Activated naive CD8-positive, alpha-beta T cell treated with anti-CD3 and anti-CD28 coated beads for 36 hours (primary cell): ENCODE measurements around the gene SLC7A9. TPM values are rescaled to one million over a fixed set of nuclear protein-coding genes. Genes with fewer than 3 reads are reported as not detected.
"Not testable (repeated sequence)": the region's sequence is repeated elsewhere in the genome, so short reads cannot be mapped to it uniquely, and the experiment has no call there.

Source experiments
- DNase-seq: peaks from one replicate; pipeline ENCODE4 v3.0.0; 2021
- H3K27ac Mint-ChIP-seq: one replicate; pipeline ENCODE4 v1.8.0; 2022; ENCODE audit warnings: mild to moderate bottlenecking, moderate library complexity, mixed read lengths
- H3K27me3 Mint-ChIP-seq: one replicate; pipeline ENCODE4 v1.8.0; 2022; ENCODE audit warnings: mild to moderate bottlenecking, mixed read lengths
- H3K36me3 Mint-ChIP-seq: one replicate; pipeline ENCODE4 v1.8.0; 2021; ENCODE audit warnings: mild to moderate bottlenecking, mixed read lengths
- H3K4me1 Mint-ChIP-seq: one replicate; pipeline ENCODE4 v1.8.0; 2021; ENCODE audit warnings: mixed read lengths
- H3K4me3 Mint-ChIP-seq: one replicate; pipeline ENCODE4 v1.8.0; 2022; ENCODE audit warnings: mild to moderate bottlenecking, moderate library complexity, mixed read lengths
- H3K9me3 Mint-ChIP-seq: one replicate; pipeline ENCODE4 v1.8.0; 2022; ENCODE audit warnings: mixed read lengths
- total RNA-seq, 2 experiments: library from RNA; stranded (reverse); gene quantifications; one replicate each; pipeline ENCODE4 v1.2.3, GENCODE V29; 2021

The SLC7A9 gene
- total RNA-seq, 2 experiments from 2014 or later, result not detected

DNA sequence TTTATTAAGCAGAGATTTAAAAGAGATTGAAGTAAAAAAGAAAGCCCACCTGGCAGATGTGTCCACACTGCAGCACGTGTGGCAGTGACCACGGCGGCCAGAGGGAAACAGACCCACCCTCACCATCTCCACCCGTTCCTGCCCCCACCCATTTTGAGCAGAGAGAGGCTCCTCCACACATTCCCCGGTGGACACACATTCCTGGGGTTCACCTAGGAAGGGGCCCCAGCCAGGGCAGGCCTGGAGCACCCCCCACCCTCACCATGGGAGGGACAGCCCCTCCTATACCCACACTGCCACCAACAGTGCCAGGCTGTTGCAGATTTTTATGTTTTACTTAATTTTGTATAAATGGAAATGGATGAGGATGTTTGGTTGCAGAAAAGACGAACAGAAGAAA, 54.9 kb downstream of the SLC7A9 start:
- Mint-ChIP-seq H3K27ac (no peak overlapping the region), H3K27me3 (peaks cover 1% of the 10 kb centered on the region), H3K4me3 (no peak overlapping the region), H3K36me3 (no peaks in the 10 kb centered on the region), H3K4me1 (peaks cover 15% of the 10 kb centered on the region), H3K9me3 (no peaks in the 10 kb centered on the region)
- DNase-seq, result no peak

DNA sequence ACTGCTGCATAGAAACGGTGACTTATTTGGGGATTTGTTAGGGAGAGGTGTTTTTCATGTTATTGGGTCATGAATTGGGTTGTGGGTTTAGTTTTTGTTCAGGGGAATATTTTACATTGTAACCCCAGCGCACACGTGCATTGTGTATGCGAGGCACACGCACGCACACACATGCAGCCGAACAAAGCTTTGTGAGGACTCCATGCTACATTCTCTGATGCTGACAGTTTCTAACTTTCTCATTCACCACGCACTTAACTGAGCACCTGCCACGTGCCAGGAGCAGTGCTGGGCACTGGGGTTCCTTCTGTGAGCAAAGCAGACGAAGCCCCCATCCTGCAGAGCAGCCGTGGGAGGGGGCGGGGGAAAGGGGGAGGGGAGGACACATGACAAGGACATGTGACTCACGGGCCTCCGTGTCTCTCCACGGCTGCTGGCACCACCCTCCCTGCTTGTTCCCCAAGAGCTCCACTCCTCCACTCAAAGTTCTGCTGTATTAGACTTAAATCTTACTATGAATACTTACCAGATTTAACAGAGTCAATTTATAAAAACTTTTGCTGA, 55.6 kb downstream of the SLC7A9 start:
- DNase-seq, result no peak
- Mint-ChIP-seq H3K4me1 (peaks cover 18% of the 10 kb centered on the region), H3K4me3 (no peak overlapping the region), H3K9me3 (no peaks in the 10 kb centered on the region), H3K36me3 (no peaks in the 10 kb centered on the region), H3K27ac (no peak overlapping the region), H3K27me3 (no peaks in the 10 kb centered on the region)

- Mint-ChIP-seq H3K27me3 (no peaks in the 10 kb centered on the region), H3K36me3 (no peaks in the 10 kb centered on the region), H3K27ac (no peak overlapping the region), H3K4me3 (no peak overlapping the region), H3K4me1 (peaks cover 16% of the 10 kb centered on the region), H3K9me3 (no peaks in the 10 kb centered on the region)
- no peak for DNase-seq
Measured at GRCh38 chr19:32812571-32812970, 57.0 kb downstream of the SLC7A9 start.

GRCh38 chr19:32812036-32812435, 57.5 kb downstream of the SLC7A9 start:
- no peaks in the 10 kb centered on the region for H3K27me3 Mint-ChIP-seq
- no peak overlapping the region for H3K27ac Mint-ChIP-seq
- no peaks in the 10 kb centered on the region for H3K36me3 Mint-ChIP-seq
- H3K4me1 Mint-ChIP-seq, result peaks cover 16% of the 10 kb centered on the region
- H3K9me3 Mint-ChIP-seq, result no peaks in the 10 kb centered on the region
- no peak overlapping the region for H3K4me3 Mint-ChIP-seq
- DNase-seq, result no peak

DNA sequence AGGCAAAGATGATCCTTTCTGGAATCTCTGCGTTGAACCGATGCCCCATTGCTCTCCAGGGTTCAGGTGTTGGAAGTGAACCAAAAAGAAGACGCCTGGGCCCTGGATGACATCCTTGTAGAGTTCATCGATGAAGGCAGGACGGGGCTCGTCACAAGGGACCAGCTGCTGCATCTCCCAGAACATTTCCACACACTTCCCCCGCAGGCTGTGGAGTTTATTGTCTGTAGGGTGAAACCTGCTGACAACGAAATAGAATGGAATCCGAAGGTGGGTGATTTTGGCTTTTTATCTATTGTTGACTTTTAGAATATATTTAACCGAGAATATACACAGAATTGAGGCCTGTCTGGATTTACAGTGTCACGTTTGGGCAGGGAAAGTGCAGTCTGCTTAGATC, 58.4 kb downstream of the SLC7A9 start:
- Mint-ChIP-seq H3K4me3 (no peak overlapping the region), H3K4me1 (peaks cover 16% of the 10 kb centered on the region), H3K9me3 (no peaks in the 10 kb centered on the region), H3K36me3 (no peaks in the 10 kb centered on the region), H3K27me3 (no peaks in the 10 kb centered on the region), H3K27ac (no peak overlapping the region)
- DNase-seq, result no peak

DNA sequence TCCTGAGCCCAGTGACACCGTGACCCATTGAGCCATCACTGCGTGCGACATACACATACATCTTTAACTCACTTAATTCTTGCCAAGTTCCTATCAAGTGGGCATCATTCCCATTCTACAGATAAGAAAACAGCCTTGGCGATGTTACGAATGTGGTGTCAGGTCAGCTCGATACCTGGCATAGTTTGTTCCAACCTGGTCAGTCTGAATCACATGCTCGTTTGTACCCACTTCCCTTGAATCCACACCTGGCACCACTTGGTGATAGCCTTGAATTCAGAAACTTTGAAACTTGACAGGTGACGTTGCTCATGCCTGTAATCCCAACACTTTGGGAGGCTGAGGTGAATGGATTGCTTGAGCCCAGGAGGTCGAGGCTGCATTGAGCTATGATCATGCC, 59.1 kb downstream of the SLC7A9 start:
- Mint-ChIP-seq H3K4me1 (peaks cover 16% of the 10 kb centered on the region), H3K27ac (no peak overlapping the region), H3K4me3 (no peak overlapping the region), H3K36me3 (no peaks in the 10 kb centered on the region), H3K9me3 (no peaks in the 10 kb centered on the region), H3K27me3 (no peaks in the 10 kb centered on the region)
- no peak for DNase-seq

GRCh38 chr19:32809754-32810153, 59.8 kb downstream of the SLC7A9 start:
- Mint-ChIP-seq H3K4me1 (peaks cover 16% of the 10 kb centered on the region), H3K27me3 (no peaks in the 10 kb centered on the region), H3K4me3 (no peak overlapping the region), H3K9me3 (no peaks in the 10 kb centered on the region), H3K36me3 (no peaks in the 10 kb centered on the region), H3K27ac (no peak overlapping the region)
- DNase-seq, result no peak

DNA sequence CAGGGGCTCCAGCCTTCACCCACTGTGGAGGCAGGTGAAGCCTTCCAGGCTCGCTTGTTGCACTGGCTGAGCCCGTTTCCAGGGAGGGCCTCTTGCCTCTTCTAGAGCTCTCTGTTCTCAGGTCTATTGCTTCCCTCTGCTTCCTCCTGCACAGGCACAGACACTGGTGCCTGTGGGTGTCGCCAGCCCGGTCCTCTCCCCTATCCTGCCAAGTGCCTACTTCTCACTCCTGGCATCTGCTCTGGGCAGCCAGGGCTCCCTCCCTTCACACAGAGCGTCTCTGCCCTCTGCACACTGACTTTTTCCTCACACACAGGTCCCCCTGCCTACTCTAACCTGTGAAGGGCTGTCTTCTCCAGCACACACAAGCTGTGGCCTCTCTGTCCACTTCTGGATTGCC, 60.3 kb downstream of the SLC7A9 start:
- no peak for DNase-seq
- Mint-ChIP-seq H3K4me1 (peaks cover 16% of the 10 kb centered on the region), H3K9me3 (no peaks in the 10 kb centered on the region), H3K36me3 (no peaks in the 10 kb centered on the region), H3K27ac (no peak overlapping the region), H3K4me3 (no peak overlapping the region), H3K27me3 (no peaks in the 10 kb centered on the region)

DNA sequence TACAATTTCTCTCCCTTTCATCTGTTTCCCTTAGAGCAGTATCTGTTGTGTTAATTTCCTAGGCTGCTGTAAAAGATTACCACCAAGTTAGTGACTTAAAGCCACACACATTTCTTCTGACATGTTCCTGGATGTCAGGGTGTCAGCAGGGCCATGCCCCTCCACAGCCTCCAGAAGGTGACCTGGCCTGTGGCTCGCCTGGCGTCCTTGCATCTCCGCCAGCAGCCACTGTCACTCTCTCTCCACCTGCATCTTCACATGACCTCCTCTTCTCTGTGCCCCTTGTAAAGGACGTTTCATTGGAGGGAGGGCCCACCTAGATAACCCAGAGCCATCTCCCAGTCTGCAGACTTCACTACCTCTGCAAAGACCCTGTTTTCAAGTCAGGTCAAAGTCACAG, 61.3 kb downstream of the SLC7A9 start:
- no peak overlapping the region for H3K4me3 Mint-ChIP-seq
- peaks cover 12% of the 10 kb centered on the region for H3K4me1 Mint-ChIP-seq
- no peaks in the 10 kb centered on the region for H3K27me3 Mint-ChIP-seq
- H3K27ac Mint-ChIP-seq, result no peak overlapping the region
- H3K9me3 Mint-ChIP-seq, result no peaks in the 10 kb centered on the region
- DNase-seq, result no peak
- no peaks in the 10 kb centered on the region for H3K36me3 Mint-ChIP-seq

DNA sequence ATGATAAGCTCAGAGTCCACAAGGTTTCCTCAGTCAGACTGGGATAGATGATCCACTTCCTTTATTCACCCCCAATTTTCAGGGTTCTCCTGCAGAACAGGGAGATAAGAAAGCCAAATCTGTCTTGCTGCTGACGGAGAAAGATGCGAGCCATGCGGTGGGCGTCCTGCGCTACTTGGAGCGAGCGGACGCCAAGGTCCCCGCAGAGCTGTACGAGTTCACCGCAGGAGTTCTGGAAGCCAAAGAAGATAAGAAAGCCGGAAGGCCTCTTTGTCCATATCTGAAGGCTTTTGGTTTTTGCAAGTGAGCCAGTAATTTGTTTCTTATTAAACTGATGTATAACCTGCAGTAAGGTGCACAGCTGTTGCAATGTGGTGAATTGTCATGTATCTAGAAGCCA, 66.7 kb downstream of the SLC7A9 start:
- peaks cover 14% of the 10 kb centered on the region for H3K4me1 Mint-ChIP-seq
- no peaks in the 10 kb centered on the region for H3K36me3 Mint-ChIP-seq
- DNase-seq, result no peak
- H3K27me3 Mint-ChIP-seq, result no peaks in the 10 kb centered on the region
- no peaks in the 10 kb centered on the region for H3K9me3 Mint-ChIP-seq
- no peak overlapping the region for H3K27ac Mint-ChIP-seq
- H3K4me3 Mint-ChIP-seq, result no peak overlapping the region

DNA sequence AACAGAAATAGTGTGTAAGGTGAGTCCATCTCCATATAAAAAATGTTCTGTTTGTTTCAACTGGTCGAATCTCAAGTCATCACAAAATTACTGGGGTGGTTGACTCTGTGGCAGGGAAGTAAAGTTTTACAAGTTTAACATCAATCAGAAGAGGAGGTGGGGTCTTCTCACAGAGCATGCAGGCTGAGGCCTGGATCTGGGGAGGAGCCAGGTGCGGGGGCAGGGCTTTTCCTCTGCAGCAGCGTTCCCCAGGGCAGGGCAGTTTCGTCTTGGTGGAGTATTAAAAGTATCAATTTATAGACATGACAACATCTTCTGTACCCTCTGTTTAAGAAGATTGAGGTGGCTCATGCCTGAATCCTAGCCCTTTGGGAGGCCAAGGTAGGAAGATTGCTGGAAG, 68.8 kb downstream of the SLC7A9 start:
- peaks cover 23% of the 10 kb centered on the region for H3K4me1 Mint-ChIP-seq
- H3K36me3 Mint-ChIP-seq, result no peaks in the 10 kb centered on the region
- H3K27me3 Mint-ChIP-seq, result no peaks in the 10 kb centered on the region
- peak overlapping the region; percentile 45 for H3K4me3 Mint-ChIP-seq
- H3K27ac Mint-ChIP-seq, result no peak overlapping the region
- DNase-seq, result no peak
- H3K9me3 Mint-ChIP-seq, result no peaks in the 10 kb centered on the region

- Mint-ChIP-seq H3K4me1 (peaks cover 26% of the 10 kb centered on the region), H3K27me3 (no peaks in the 10 kb centered on the region), H3K4me3 (no peak overlapping the region), H3K9me3 (no peaks in the 10 kb centered on the region), H3K36me3 (no peaks in the 10 kb centered on the region), H3K27ac (no peak overlapping the region)
- DNase-seq, result no peak
Measured at GRCh38 chr19:32800191-32800590, 69.4 kb downstream of the SLC7A9 start.

GRCh38 chr19:32798201-32798600, 71.4 kb downstream of the SLC7A9 start:
- DNase-seq, result no peak
- Mint-ChIP-seq H3K9me3 (no peaks in the 10 kb centered on the region), H3K4me1 (peaks cover 40% of the 10 kb centered on the region), H3K4me3 (no peak overlapping the region), H3K27ac (no peak overlapping the region), H3K27me3 (no peaks in the 10 kb centered on the region), H3K36me3 (no peaks in the 10 kb centered on the region)

DNA sequence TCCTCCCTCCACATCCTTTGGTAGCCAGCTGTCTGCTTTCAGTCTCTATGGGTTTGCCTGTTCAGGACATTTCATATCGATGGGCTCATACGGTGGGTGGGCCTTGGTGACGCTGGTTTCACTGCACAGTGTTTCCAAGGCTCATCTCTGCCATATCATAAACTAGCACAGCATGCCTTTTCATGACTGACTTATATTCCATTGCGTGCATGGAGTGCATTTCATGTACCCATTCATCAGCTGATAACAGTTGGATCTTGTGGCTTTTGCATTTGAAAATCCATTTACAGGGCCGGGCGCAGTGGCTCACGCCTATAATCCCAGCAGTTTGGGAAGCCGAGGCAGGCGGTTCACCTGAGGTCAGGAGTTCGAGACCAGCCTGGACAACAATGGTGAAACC, 80.1 kb downstream of the SLC7A9 start:
- DNase-seq, result no peak
- H3K9me3 Mint-ChIP-seq, result peaks cover 4% of the 10 kb centered on the region
- no peaks in the 10 kb centered on the region for H3K27me3 Mint-ChIP-seq

GRCh38 chr19:32787895-32788294, 81.7 kb downstream of the SLC7A9 start:
- H3K4me3 Mint-ChIP-seq, H3K27ac Mint-ChIP-seq, H3K4me1 Mint-ChIP-seq, H3K36me3 Mint-ChIP-seq, H3K27me3 Mint-ChIP-seq, H3K9me3 Mint-ChIP-seq, DNase-seq: not testable (repeated sequence)

More for the DNA sequence above, 80.1 kb downstream of the SLC7A9 start:
- H3K4me3 Mint-ChIP-seq, result no peak overlapping the region
- no peak overlapping the region for H3K27ac Mint-ChIP-seq
- H3K36me3 Mint-ChIP-seq, result peaks cover 3% of the 10 kb centered on the region
- H3K4me1 Mint-ChIP-seq, result peaks cover 18% of the 10 kb centered on the region

GRCh38 chr19:32787161-32787813, 82.3 kb downstream of the SLC7A9 start:
- H3K27me3 Mint-ChIP-seq, DNase-seq, H3K27ac Mint-ChIP-seq, H3K36me3 Mint-ChIP-seq, H3K4me3 Mint-ChIP-seq, H3K4me1 Mint-ChIP-seq: not testable (repeated sequence)
- peaks cover 11% of the 10 kb centered on the region for H3K9me3 Mint-ChIP-seq
